H1 (cell line): Measurements from ENCODE around the gene GFI1B. TPM values are rescaled to one million over a fixed set of nuclear protein-coding genes. Genes with fewer than 3 reads are reported as not detected.

Source experiments
- CTCF ChIA-PET: fragments of 300-600 bp; sonication (Branson Sonifier 250); formaldehyde crosslinking; loops from one replicate; lab custom pipeline; 2021; ENCODE audit not compliant: partially characterized antibody; lab: Charles Lee
- POLR2A ChIA-PET: fragments of 300-600 bp; sonication (Branson Sonifier 250); formaldehyde crosslinking; loops from one replicate; lab custom pipeline; 2021; ENCODE audit warnings: inconsistent platforms; ENCODE audit not compliant: partially characterized antibody; lab: Charles Lee
- DNase-seq, 2 experiments: peaks; one replicate each; pipeline versions ENCODE4 v3.0.0 to v3.0.0-alpha.2; 2010 to 2022; ENCODE audit warnings: low spot score in 2 of 2, low read depth in 1 of 2, mixed read lengths in 1 of 2
- FAIRE-seq: peaks from 2 replicates; lab custom pipeline; 2011; peaks lifted over from hg19 to GRCh38; lab: Jason Lieb, UNC
- H2AFZ ChIP-seq: 2 replicates; pipeline ENCODE4 v1.8.1; 2012; ENCODE audit warnings: low read length, inconsistent platforms
- H2AK5ac ChIP-seq: 2 replicates; pipeline ENCODE4 v1.6.1; 2013; ENCODE audit warnings: low read depth, low read length
- H2BK120ac ChIP-seq: replicated peaks from 2 replicates; pipeline ENCODE3; 2013; ENCODE audit warnings: low read depth, low read length, inconsistent platforms
- H2BK12ac ChIP-seq: 2 replicates; pipeline ENCODE4 v1.6.1; 2013; ENCODE audit warnings: low read depth, low read length
- H2BK15ac ChIP-seq: 2 replicates; pipeline ENCODE4 v1.6.1; 2013; ENCODE audit warnings: low read length
- H2BK20ac ChIP-seq: 2 replicates; pipeline ENCODE4 v1.6.1; 2013; ENCODE audit warnings: low read length
- H2BK5ac ChIP-seq: 2 replicates; pipeline ENCODE4 v1.6.1; 2013; ENCODE audit warnings: low read depth, low read length
- H3K14ac ChIP-seq: 2 replicates; pipeline ENCODE4 v1.6.1; 2013; ENCODE audit warnings: inconsistent platforms; ENCODE audit not compliant: insufficient read length
- H3K18ac ChIP-seq: 2 replicates; pipeline ENCODE4 v1.6.1; 2013; ENCODE audit warnings: low read length; ENCODE audit errors: extremely low read depth
- H3K23ac ChIP-seq: 2 replicates; pipeline ENCODE4 v1.6.1; 2013; ENCODE audit warnings: inconsistent platforms; ENCODE audit not compliant: insufficient read length
- H3K23me2 ChIP-seq: 2 replicates; pipeline ENCODE4 v1.6.1; 2013; ENCODE audit warnings: low read depth, low read length
- H3K27ac ChIP-seq: 2 replicates; pipeline ENCODE4 v1.6.1; 2011; ENCODE audit warnings: low read depth, low read length, inconsistent platforms
- H3K27me3 ChIP-seq, 4 experiments: replicated peaks in 1 of 4; 1 replicate in 1 of 4; 2 replicates in 3 of 4; pipeline versions ENCODE4 v1.6.1 to v1.8.1; 2011 to 2013; ENCODE audit warnings: low read length in 3 of 4, mild to moderate bottlenecking in 3 of 4, inconsistent platforms in 2 of 4, mixed read lengths in 2 of 4, moderate library complexity in 1 of 4; ENCODE audit not compliant: control insufficient read depth in 3 of 4, insufficient read depth in 3 of 4; ENCODE audit errors: extremely low read depth in 1 of 4
- H3K36me3 ChIP-seq, 4 experiments: 2 replicates each; pipeline versions ENCODE4 v1.6.1 to v1.8.1; 2011 to 2013; ENCODE audit warnings: mild to moderate bottlenecking in 4 of 4, low read length in 3 of 4, moderate library complexity in 2 of 4, control low read depth in 1 of 4, inconsistent platforms in 1 of 4; ENCODE audit not compliant: insufficient read depth in 4 of 4, control insufficient read depth in 2 of 4
- H3K4ac ChIP-seq: replicated peaks from 2 replicates; pipeline ENCODE3; 2013; ENCODE audit warnings: low read length, low read depth, mixed read lengths, inconsistent platforms; ENCODE audit not compliant: insufficient read length
- H3K4me1 ChIP-seq, 4 experiments: replicated peaks in 1 of 4; 1 replicate in 1 of 4; 2 replicates in 3 of 4; pipeline versions ENCODE4 v1.6.1 to v1.8.1; 2011 to 2013; ENCODE audit warnings: low read length in 3 of 4, inconsistent platforms in 2 of 4, mixed read lengths in 1 of 4; ENCODE audit not compliant: insufficient read depth in 4 of 4, control insufficient read depth in 3 of 4
- H3K4me2 ChIP-seq, 2 experiments: 2 replicates each; pipeline versions ENCODE4 v1.6.1 to v1.8.1; 2011 to 2013; ENCODE audit warnings: low read depth in 2 of 2, low read length in 2 of 2, control low read depth in 1 of 2, inconsistent platforms in 1 of 2, mild to moderate bottlenecking in 1 of 2; ENCODE audit not compliant: insufficient read depth in 1 of 2
- H3K4me3 ChIP-seq, 4 experiments: fragments of 200-600, 300-600 bp in 1 of 4; sonication (generic), shearing (Covaris generic), sonication (Bioruptor Twin) in 1 of 4; 2 replicates each; pipeline versions ENCODE4 v1.5.1 to v1.8.1; 2011 to 2016; ENCODE audit warnings: low read length in 4 of 4, low read depth in 3 of 4, control low read depth in 2 of 4, inconsistent platforms in 2 of 4, mild to moderate bottlenecking in 2 of 4, mixed read lengths in 1 of 4, moderate library complexity in 1 of 4; ENCODE audit not compliant: insufficient read depth in 2 of 4; ENCODE audit errors: extremely low read depth in 1 of 4
- H3K56ac ChIP-seq: replicated peaks from 2 replicates; pipeline ENCODE3; 2013; ENCODE audit warnings: low read depth, mild to moderate bottlenecking, mixed read lengths, low read length, inconsistent platforms; ENCODE audit not compliant: insufficient read length
- H3K79me1 ChIP-seq: 2 replicates; pipeline ENCODE4 v1.6.1; 2013; ENCODE audit warnings: low read depth, low read length, control low read depth
- H3K79me2 ChIP-seq, 2 experiments: 2 replicates each; pipeline versions ENCODE4 v1.6.1 to v1.8.1; 2012 to 2013; ENCODE audit warnings: low read length in 2 of 2, mild to moderate bottlenecking in 2 of 2, inconsistent platforms in 1 of 2; ENCODE audit not compliant: insufficient read depth in 2 of 2, control insufficient read depth in 1 of 2
- H3K9ac ChIP-seq, 4 experiments: replicated peaks in 1 of 4; 1 replicate in 1 of 4; 2 replicates in 3 of 4; pipeline versions ENCODE4 v1.6.1 to v1.8.1; 2011 to 2013; ENCODE audit warnings: low read depth in 3 of 4, low read length in 3 of 4, control low read depth in 2 of 4, mild to moderate bottlenecking in 2 of 4, moderate library complexity in 2 of 4, inconsistent platforms in 1 of 4; ENCODE audit errors: extremely low read depth in 1 of 4
- H3K9me3 ChIP-seq, 2 experiments: 2 replicates each; pipeline versions ENCODE4 v1.6.1 to v1.8.1; 2012 to 2013; ENCODE audit warnings: mild to moderate bottlenecking in 2 of 2, moderate library complexity in 2 of 2, control low read depth in 1 of 2, inconsistent platforms in 1 of 2, low read depth in 1 of 2, low read length in 1 of 2, mixed read lengths in 1 of 2; ENCODE audit not compliant: insufficient read depth in 2 of 2
- H4K20me1 ChIP-seq, 2 experiments: replicated peaks in 1 of 2; 2 replicates each; pipeline versions ENCODE3 to v1.8.1; 2011 to 2013; ENCODE audit warnings: inconsistent platforms in 2 of 2, low read length in 2 of 2, mild to moderate bottlenecking in 1 of 2; ENCODE audit not compliant: insufficient read depth in 2 of 2, control insufficient read depth in 1 of 2
- H4K5ac ChIP-seq: 2 replicates; pipeline ENCODE4 v1.6.1; 2013; ENCODE audit warnings: low read length, low read depth, mixed read lengths, inconsistent platforms; ENCODE audit not compliant: insufficient read length
- H4K8ac ChIP-seq: 2 replicates; pipeline ENCODE4 v1.8.0; 2013; ENCODE audit warnings: mild to moderate bottlenecking, moderate library complexity, low read length, inconsistent platforms; ENCODE audit not compliant: insufficient read depth; ENCODE audit errors: extremely low read depth
- H4K91ac ChIP-seq: replicated peaks from 2 replicates; pipeline ENCODE3; 2013; ENCODE audit warnings: low read length, mixed read lengths, inconsistent platforms; ENCODE audit not compliant: insufficient read length
- BACH1 ChIP-seq: IDR thresholded peaks from 2 replicates; pipeline ENCODE4 v1.6.1; 2012; ENCODE audit warnings: low read length, improper control_type of control experiment
- CBX5 ChIP-seq: fragments of 300-800, 300-1000 bp; sonication (generic); IDR thresholded peaks from 2 replicates; pipeline ENCODE4 v1.7.1; 2016; ENCODE audit warnings: antibody characterized with exemption, low read length, low read depth
- CBX8 ChIP-seq: fragments of 300-800, 300-1000 bp; sonication (generic); IDR thresholded peaks from 2 replicates; pipeline ENCODE4 v1.7.1; 2016; ENCODE audit warnings: low read depth, low read length, borderline replicate concordance
- EGR1 ChIP-seq: IDR thresholded peaks from 2 replicates; pipeline ENCODE4 v1.6.1; 2011; ENCODE audit warnings: low read depth, low read length, borderline replicate concordance
- NANOG ChIP-seq: IDR thresholded peaks from 2 replicates; pipeline ENCODE4 v1.6.1; 2011; ENCODE audit warnings: low read length, low read depth, mild to moderate bottlenecking, inconsistent platforms; ENCODE audit not compliant: insufficient read depth, poor library complexity, severe bottlenecking
- POLR2AphosphoS5 ChIP-seq: IDR thresholded peaks from 2 replicates; pipeline ENCODE4 v1.6.1; 2011; ENCODE audit warnings: low read depth, low read length
- SAP30 ChIP-seq: fragments of 300-600 bp; sonication (generic); IDR thresholded peaks from 2 replicates; pipeline ENCODE4 v1.7.1; 2012; ENCODE audit warnings: low read length, moderate library complexity, mild to moderate bottlenecking, inconsistent platforms; ENCODE audit not compliant: insufficient read depth, insufficient replicate concordance
- SIRT6 ChIP-seq: IDR thresholded peaks from one replicate; pipeline ENCODE4 v1.7.1; 2012; ENCODE audit warnings: low read length, inconsistent platforms
- TCF12 ChIP-seq: IDR thresholded peaks from 2 replicates; pipeline ENCODE4 v1.6.1; 2011; ENCODE audit warnings: low read depth, mild to moderate bottlenecking, low read length
- TEAD4 ChIP-seq: IDR thresholded peaks from 2 replicates; pipeline ENCODE4 v1.6.1; 2012; ENCODE audit warnings: low read depth, low read length, inconsistent platforms, mixed read lengths
- YY1 ChIP-seq: IDR thresholded peaks from 2 replicates; pipeline ENCODE4 v1.6.1; 2011; ENCODE audit warnings: low read depth, mild to moderate bottlenecking, low read length
- WGBS, 2 experiments: shearing (Covaris generic) in 1 of 2; methylation state at CpG; one replicate each; pipeline versions ENCODE4 v1.1.6 to v1.1.7; 2013 to 2015; ENCODE audit warnings: low lambda C conversion rate in 2 of 2, mixed read lengths in 2 of 2, inconsistent platforms in 1 of 2, low coverage in 1 of 2, missing lambda C conversion rate in 1 of 2; ENCODE audit not compliant: insufficient replicate concordance in 2 of 2, insufficient coverage in 1 of 2, insufficient read length in 1 of 2; ENCODE audit errors: extremely low coverage in 1 of 2, missing lambda C conversion rate in 1 of 2; 5-methylcytosine and 5-hydroxymethylcytosine counted together
- polyA plus RNA-seq, 7 experiments: library from polyadenylated mRNA; depleted of rRNA in 3 of 7; stranded (reverse) in 5 of 7; unstranded in 2 of 7; fragments of >200 nt in 5 of 7; fragments of 200-250 nt in 2 of 7; gene quantifications; 1 replicate in 5 of 7; 2 replicates in 1 of 7; 4 replicates in 1 of 7; pipeline versions ENCODE4 v1.2.1 to v1.2.3, GENCODE V29; 2011 to 2013; ENCODE audit warnings: missing spikeins in 2 of 7, mixed read lengths in 2 of 7
- total RNA-seq: library from RNA; stranded (reverse); fragmentation: NEBNext Ultra II Directional; extraction: Animal tissue kit (Norgen Biotek cat#: 25700); gene quantifications from 2 replicates; pipeline ENCODE4 v1.2.1, GENCODE V29; 2021

The GFI1B gene
- total and polyA plus RNA-seq, 2 of the 8 experiments (the other 6 are each of a cell fraction or from before 2014, with no cell fraction given) = 0.09 to 0.11 TPM

GRCh38 chr9:132997591-132997990, 19.1 kb downstream of the GFI1B start:
- Histone ChIP-seq H3K79me1 (no peaks in the 10 kb centered on the region), H2BK15ac (no peak overlapping the region), H3K9me3 (no peaks in the 10 kb centered on the region), H4K5ac (no peak overlapping the region), H3K9ac (no peak overlapping the region), H3K27me3 (peaks cover 0 to 7% (median 6%) of the 10 kb centered on the region in 4 experiments; a peak in 5 of 7 replicates), H2AFZ (no peak overlapping the region), H3K4me2 (no peak overlapping the region), H2AK5ac (no peak overlapping the region), H3K4me1 (peaks cover 0 to 14% (median 7%) of the 10 kb centered on the region in 4 experiments; a peak in 5 of 7 replicates), H2BK5ac (no peak overlapping the region), H4K91ac (no peak overlapping the region), H3K27ac (no peak overlapping the region), H3K79me2 (no peaks in the 10 kb centered on the region), H2BK12ac (no peak overlapping the region), H3K23me2 (no peaks in the 10 kb centered on the region), H4K8ac (no peak overlapping the region), H3K4me3 (no peak overlapping the region), H3K56ac (no peak overlapping the region), H3K36me3 (no peaks in the 10 kb centered on the region), H2BK20ac (no peak overlapping the region), H2BK120ac (no peak overlapping the region), H3K23ac (no peak overlapping the region), H4K20me1 (no peaks in the 10 kb centered on the region)
- FAIRE-seq (no peak), DNase-seq (no peak)
- CTCF ChIA-PET = interaction anchor here (0.9 to 8.2 kb wide), 3 partner anchors 15 to 27 kb away, joined by 3 to 57 read pairs (median 4); no protein-coding TSS in a partner anchor
- POLR2A ChIA-PET = interaction anchor here (0.7 kb wide), 2 partner anchors 52 to 1153 kb away, joined by 3 to 4 read pairs; no protein-coding TSS in a partner anchor
- 74% methylated on average over 4 of the region's 4 CpGs; no CpG with 5 or more reads in 1 of the 2 experiments for WGBS, 2 experiments
- TF ChIP-seq YY1 = no peak
- TF ChIP-seq NANOG = no peak
- TF ChIP-seq TEAD4 = no peak
- TF ChIP-seq POLR2AphosphoS5 = no peak
- TF ChIP-seq TCF12 = no peak
- TF ChIP-seq CBX8 = no peak
- no peak for TF ChIP-seq SIRT6
- no peak for TF ChIP-seq CBX5
- no peak for TF ChIP-seq SAP30
- TF ChIP-seq EGR1 = no peak
- no peak for TF ChIP-seq BACH1
- TF ChIP-seq, all 59 proteins: peak for 0
- H3K14ac ChIP-seq = no peak overlapping the region
- H3K4ac ChIP-seq = no peak overlapping the region
- no peak overlapping the region for H3K18ac ChIP-seq
